OCI-LY3 (cell line): ENCODE data around the gene FN1.

ENCODE experiments used
- H2AFZ ChIP-seq: fragments of 200-600, 300-600 bp; shearing (Covaris generic); 2 replicates; pipeline ENCODE4 v1.6.0; 2014; ENCODE audit warnings: antibody characterized with exemption, low read depth, low read length
- H3K27ac ChIP-seq: fragments of 200-600, 300-600 bp; sonication (generic); 2 replicates; pipeline ENCODE4 v1.5.1; 2014; ENCODE audit warnings: mild to moderate bottlenecking, low read length, moderate library complexity, mixed read lengths
- H3K27me3 ChIP-seq: fragments of 200-600, 300-600 bp; sonication (generic); 2 replicates; pipeline ENCODE4 v1.6.1; 2014; ENCODE audit warnings: low read depth, low read length, mixed read lengths
- H3K36me3 ChIP-seq: fragments of 200-600, 300-600 bp; sonication (generic); replicated peaks from 2 replicates; pipeline ENCODE3; 2014; ENCODE audit warnings: low read depth, low read length, mixed read lengths
- H3K4me1 ChIP-seq: fragments of 300-600, 200-600 bp; sonication (generic); 2 replicates; pipeline ENCODE4 v1.6.1; 2014; ENCODE audit warnings: low read length, mixed read lengths
- H3K4me2 ChIP-seq: fragments of 200-600, 300-600 bp; sonication (generic); 2 replicates; pipeline ENCODE4 v1.6.1; 2014; ENCODE audit warnings: low read length, mixed read lengths
- H3K4me3 ChIP-seq: fragments of 300-600, 200-600 bp; sonication (generic); 2 replicates; pipeline ENCODE4 v1.5.1; 2014; ENCODE audit warnings: antibody characterized with exemption, mild to moderate bottlenecking, low read length, moderate library complexity
- H3K79me2 ChIP-seq: fragments of 300-600, 200-600 bp; shearing (Covaris generic); 2 replicates; pipeline ENCODE4 v1.6.1; 2014; ENCODE audit warnings: mild to moderate bottlenecking, low read length, mixed read lengths
- H3K9ac ChIP-seq: fragments of 300-600, 200-600 bp; shearing (Covaris generic); 2 replicates; pipeline ENCODE4 v1.6.0; 2014; ENCODE audit warnings: mild to moderate bottlenecking, low read length, moderate library complexity
- H3K9me3 ChIP-seq: fragments of 200-600, 300-600 bp; shearing (Covaris generic); 2 replicates; pipeline ENCODE4 v1.6.1; 2014; ENCODE audit warnings: low read length, mixed read lengths; ENCODE audit not compliant: insufficient read depth
- H4K20me1 ChIP-seq: fragments of 200-600, 300-600 bp; sonication (generic); 2 replicates; pipeline ENCODE4 v1.6.1; 2016; ENCODE audit warnings: low read length, mixed read lengths; ENCODE audit not compliant: insufficient read depth
- EZH2phosphoT487 ChIP-seq: fragments of 200-600 bp; shearing (Covaris generic); IDR thresholded peaks from 2 replicates; pipeline ENCODE4 v1.6.1; 2018; ENCODE audit warnings: antibody characterized with exemption, mixed run types, low read depth
- TF ChIP-seq, protein P1 (sequence below): fragments of 200-600, 300-600 bp; sonication (generic); IDR thresholded peaks from 2 replicates; pipeline ENCODE4 v1.5.1; 2014; ENCODE audit warnings: antibody characterized with exemption, low read length, low read depth

FN1 gene

DNA sequence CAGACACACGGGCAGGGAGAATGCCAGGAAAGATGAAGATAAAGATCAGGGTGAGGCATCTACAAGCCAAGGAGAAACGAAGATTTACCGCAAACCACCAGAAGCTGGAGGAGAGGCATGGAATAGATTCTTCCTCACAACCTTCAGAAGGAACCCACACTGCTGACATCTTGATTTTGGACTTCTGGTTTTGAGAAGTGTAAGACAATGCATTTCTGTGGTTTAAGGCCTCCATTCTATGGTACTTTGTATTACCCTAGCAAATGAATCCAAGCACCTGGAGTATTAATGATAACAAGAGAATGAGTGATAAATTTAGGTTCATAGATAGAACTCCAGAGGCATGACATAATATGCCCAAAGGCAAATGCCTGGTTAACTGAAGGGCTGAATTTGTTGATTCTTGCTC, 11.8 kb upstream of the FN1 start:
- TF ChIP-seq, protein P1, sequence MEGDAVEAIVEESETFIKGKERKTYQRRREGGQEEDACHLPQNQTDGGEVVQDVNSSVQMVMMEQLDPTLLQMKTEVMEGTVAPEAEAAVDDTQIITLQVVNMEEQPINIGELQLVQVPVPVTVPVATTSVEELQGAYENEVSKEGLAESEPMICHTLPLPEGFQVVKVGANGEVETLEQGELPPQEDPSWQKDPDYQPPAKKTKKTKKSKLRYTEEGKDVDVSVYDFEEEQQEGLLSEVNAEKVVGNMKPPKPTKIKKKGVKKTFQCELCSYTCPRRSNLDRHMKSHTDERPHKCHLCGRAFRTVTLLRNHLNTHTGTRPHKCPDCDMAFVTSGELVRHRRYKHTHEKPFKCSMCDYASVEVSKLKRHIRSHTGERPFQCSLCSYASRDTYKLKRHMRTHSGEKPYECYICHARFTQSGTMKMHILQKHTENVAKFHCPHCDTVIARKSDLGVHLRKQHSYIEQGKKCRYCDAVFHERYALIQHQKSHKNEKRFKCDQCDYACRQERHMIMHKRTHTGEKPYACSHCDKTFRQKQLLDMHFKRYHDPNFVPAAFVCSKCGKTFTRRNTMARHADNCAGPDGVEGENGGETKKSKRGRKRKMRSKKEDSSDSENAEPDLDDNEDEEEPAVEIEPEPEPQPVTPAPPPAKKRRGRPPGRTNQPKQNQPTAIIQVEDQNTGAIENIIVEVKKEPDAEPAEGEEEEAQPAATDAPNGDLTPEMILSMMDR: no peak
- TF ChIP-seq EZH2phosphoT487: no peak
- Histone ChIP-seq H4K20me1 (no peaks in the 10 kb centered on the region), H3K36me3 (no peaks in the 10 kb centered on the region), H3K9ac (no peak overlapping the region), H3K27ac (no peak overlapping the region), H3K27me3 (no peaks in the 10 kb centered on the region), H2AFZ (no peak overlapping the region), H3K4me3 (no peak overlapping the region), H3K4me1 (peaks cover 4% of the 10 kb centered on the region; the same call in 1 of the 2 replicates), H3K79me2 (no peaks in the 10 kb centered on the region), H3K9me3 (no peaks in the 10 kb centered on the region), H3K4me2 (no peak overlapping the region)

DNA sequence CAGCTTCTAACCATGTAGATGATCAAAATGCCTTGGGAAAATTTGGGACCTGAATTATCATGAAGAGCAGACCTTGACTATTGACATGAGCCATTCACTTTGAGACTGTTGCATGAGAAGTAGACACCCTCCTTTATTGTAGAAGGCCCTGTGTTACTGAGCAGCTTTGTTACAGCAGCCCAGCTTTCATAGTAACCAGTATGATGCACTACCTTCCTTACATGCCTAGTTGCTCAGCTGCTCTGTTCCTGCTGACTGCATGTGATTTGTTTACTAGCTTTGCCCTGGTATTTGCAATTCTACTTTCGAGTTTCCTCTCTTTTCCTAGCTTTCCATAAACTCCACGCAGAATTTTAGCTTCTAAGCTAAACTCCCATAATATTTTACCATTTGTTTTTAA, 11.2 kb upstream of the FN1 start:
- TF ChIP-seq, protein P1: no peak
- TF ChIP-seq EZH2phosphoT487: no peak
- Histone ChIP-seq H3K4me2 (no peak overlapping the region), H3K4me3 (no peak overlapping the region), H4K20me1 (no peaks in the 10 kb centered on the region), H3K36me3 (no peaks in the 10 kb centered on the region), H3K9ac (no peak overlapping the region), H3K27me3 (no peaks in the 10 kb centered on the region), H3K79me2 (no peaks in the 10 kb centered on the region), H3K27ac (no peak overlapping the region), H2AFZ (no peak overlapping the region), H3K9me3 (no peaks in the 10 kb centered on the region), H3K4me1 (peaks cover 4% of the 10 kb centered on the region; the same call in 1 of the 2 replicates)

DNA sequence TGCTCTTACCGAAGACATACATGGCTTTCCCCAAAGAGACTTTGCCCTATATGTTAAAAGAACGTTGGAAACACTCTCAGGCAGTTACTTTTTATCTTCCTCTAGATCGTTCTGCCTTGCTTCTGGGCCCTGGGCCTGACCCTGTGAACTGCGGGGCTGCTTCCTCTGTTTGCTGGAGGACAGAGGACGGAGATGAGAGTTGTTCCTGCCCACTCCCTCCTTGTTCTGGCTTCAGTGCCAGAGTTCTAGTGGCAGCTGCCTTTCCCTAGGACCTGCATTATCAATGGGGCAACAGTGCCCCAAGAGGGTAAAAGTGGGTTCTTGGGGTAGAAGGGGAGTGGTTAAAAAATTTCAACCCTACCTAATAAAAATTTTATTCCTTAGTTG, 6.5 kb upstream of the FN1 start:
- Histone ChIP-seq H3K27ac (no peak overlapping the region), H3K36me3 (no peaks in the 10 kb centered on the region), H3K4me2 (no peak overlapping the region), H3K9ac (no peak overlapping the region), H3K9me3 (no peaks in the 10 kb centered on the region), H3K4me3 (no peak overlapping the region), H4K20me1 (no peaks in the 10 kb centered on the region), H3K4me1 (0 out of 2 replicates have a peak, but pooled peaks cover 2% of the 10 kb centered on the region), H3K27me3 (peaks cover 19% of the 10 kb centered on the region), H3K79me2 (no peaks in the 10 kb centered on the region), H2AFZ (no peak overlapping the region)
- TF ChIP-seq, protein P1: 0 out of 2 replicates have a peak, but pooled peaks have one; percentile 10
- no peak for TF ChIP-seq EZH2phosphoT487

DNA sequence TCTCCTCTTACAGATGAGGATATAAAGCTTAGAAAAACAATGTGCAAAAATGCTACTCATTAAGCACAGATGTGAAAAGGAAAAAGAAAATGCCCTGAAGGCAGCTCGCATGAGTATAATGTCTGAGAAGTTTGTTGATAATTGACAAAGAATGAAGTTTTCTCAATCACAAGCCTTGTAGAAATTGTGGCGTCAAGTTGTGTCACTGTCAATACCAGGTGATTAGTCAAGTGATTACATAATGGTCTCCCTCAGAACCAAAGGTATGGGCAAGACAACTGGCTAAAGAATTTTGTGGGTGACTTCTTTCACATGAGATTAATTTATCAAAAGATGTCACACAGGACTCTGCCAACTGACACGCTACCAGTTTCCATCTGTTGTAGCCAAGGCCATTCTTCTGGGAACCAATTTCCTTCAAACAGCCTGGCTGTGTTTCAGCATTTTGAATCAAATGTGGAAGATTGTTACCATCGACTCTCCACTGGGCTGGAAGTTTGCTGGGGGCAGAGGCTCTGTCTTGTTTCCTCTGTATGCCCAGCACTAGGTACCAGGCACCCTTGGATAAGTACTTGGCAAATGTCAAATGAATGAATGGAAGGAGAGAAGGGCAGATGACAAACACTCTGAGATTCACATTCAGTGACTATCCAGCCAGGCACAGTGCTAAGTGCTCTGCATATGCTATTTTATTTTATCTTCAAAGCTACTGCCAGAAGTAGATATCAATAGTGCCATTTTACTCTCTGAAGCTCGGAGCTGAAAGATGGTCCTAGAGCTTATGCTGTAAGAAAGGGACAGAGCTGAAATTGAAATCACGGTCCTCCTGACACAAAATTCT, 5.9 kb upstream of the FN1 start:
- Histone ChIP-seq H3K9me3 (no peaks in the 10 kb centered on the region), H2AFZ (no peak overlapping the region), H3K79me2 (no peaks in the 10 kb centered on the region), H3K36me3 (no peaks in the 10 kb centered on the region), H3K4me2 (no peak overlapping the region), H3K9ac (no peak overlapping the region), H4K20me1 (no peaks in the 10 kb centered on the region), H3K4me3 (no peak overlapping the region), H3K27ac (no peak overlapping the region), H3K4me1 (peaks cover 7% of the 10 kb centered on the region), H3K27me3 (peaks cover 26% of the 10 kb centered on the region)
- TF ChIP-seq, protein P1: no peak
- no peak for TF ChIP-seq EZH2phosphoT487
